GM21825 (cell line): ENCODE data around the gene MEN1.
"Not testable (repeated sequence)": the region's sequence is repeated elsewhere in the genome, so short reads cannot be mapped to it uniquely, and the experiment has no call there.

Experiments
- ATAC-seq: cut with Tn5 transposase; IDR thresholded peaks from one replicate; pipeline ENCODE4 v1.9.1; 2021; ENCODE audit warnings: mild to moderate bottlenecking, moderate library complexity; ENCODE audit not compliant: unreplicated experiment

The MEN1 gene

DNA sequence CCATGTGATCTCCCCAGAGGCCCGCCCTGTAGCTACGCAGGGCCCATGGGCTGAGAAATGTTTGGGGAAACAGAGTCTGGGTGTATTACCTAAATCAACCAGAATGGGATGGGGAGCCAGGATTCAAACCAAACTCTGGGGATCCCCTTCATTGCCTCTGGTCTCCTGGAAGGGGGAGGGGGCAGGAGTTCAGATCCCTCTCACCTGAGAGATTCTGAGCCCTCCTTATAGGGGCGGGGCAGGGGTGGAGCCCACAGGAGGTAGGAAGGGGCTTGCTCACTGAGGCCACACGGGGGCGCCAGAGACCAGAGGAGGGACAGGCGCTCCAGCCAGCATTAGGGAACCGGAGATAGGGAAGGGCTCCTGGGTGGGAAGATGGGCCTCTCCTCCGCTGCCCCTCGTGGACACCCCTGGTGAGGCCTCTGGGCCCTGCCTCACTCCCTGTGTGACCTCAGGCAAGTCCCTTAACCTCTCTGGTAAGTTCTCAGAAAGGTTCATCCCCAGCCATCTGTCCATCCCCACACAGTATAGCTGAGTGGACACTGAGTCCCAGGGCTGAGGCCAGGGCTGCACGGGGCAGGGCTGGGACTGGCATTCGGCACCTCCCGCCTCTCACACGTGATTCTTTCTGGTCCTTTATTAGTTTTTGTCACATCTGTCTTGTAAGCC lies 36.8 kb upstream of the MEN1 start:
- ATAC-seq, result no peak

DNA sequence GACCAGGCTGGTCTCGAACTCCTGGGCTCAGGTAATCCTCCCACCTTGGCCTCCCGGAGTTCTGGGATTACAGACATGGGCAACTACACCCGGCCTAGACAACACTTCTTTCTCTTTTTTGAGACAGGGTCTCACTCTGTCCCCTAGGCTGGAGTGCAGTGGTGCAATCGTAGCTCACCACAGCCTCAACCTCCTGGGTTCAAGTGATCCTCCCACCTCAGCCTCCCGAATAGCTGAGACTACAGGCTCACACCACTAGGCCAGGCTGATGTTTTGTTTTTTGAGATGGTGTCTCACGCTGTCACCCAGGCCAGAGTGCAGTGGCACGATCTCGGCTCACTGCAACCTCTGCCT lies 35.4 kb upstream of the MEN1 start:
- not testable (repeated sequence) for ATAC-seq

DNA sequence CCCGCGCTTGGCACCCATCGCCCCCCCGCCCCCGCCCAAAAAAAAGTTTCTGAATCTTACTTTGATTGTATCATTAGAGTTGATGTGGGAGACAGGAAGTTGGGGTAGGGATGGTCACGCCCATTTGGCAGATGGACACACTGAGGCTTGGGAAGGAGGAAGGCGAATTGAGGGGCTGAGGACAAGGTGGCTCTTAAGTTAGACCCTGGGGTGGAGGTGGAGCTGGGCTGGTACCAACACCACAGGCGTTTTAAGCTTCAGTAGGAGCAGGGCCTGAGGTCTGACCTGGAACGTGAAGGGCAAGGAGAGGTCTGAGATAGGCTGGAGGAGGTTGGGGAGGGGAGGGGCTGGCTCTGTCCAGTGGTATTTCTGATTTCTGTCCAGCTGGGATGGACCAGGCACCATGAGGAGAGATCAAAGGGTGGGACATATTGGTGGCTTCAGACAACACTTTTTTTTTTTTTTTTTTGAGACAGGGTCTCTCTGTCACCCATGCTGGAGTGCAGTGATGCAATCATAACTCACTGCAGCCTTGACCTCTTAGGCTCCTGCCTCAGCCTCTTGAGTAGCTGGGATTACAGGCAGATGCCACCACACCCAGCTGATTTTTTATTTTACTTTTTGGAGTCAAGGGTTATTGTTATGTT lies 34.9 kb upstream of the MEN1 start:
- no peak for ATAC-seq

- ATAC-seq, result peak; percentile 36
Measured at GRCh38 chr11:64844330-64845128, 34.2 kb upstream of the MEN1 start, which contains the start of gene CDC42BPG. CDC42BPG (minus strand) TSS chr11:64844653; CDS start chr11:64844569, 84 bp downstream.

- ATAC-seq, result no peak
Measured at GRCh38 chr11:64843686-64844329, 33.5 kb upstream of the MEN1 start.

DNA sequence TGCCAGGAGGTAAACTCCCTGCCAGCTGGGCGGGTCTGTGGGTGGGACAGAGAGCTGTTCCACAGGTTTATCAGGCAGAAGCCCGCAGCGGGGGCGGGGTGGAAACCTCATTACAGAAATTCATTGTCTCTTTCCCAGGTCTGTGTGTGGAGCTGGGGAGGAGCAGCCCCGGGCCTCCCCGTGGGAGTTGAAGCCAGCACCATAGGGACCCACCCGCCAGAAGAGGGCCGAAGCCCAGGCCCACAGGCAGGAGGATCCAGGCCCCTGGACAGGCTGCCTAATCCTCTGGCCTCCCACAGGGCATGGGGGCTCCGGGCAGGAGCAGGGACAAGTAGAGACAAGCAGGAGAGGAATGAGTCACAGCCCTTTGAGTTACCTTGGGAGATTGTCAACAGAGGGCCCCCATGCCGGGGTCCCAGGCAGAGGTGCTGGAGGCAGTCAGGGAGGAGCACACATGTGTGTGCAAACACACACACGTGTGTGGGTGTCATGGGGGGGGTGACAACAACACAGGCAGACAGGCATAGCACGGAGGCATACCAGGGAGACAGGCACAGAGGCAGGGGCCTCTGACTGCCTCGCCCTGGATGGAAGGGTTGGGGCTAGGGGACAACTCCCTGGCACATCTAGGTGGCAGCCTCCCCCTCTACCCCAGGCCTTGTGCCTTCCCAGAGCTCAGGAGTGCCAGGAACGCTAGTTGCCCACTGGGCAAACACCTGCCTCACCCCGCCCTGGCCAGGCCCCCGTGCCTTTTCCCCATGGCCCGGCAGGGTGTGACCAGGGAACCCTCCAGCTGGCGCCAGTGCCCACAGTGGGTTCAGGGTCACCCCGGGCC lies 32.7 kb upstream of the MEN1 start:
- ATAC-seq, result no peak

DNA sequence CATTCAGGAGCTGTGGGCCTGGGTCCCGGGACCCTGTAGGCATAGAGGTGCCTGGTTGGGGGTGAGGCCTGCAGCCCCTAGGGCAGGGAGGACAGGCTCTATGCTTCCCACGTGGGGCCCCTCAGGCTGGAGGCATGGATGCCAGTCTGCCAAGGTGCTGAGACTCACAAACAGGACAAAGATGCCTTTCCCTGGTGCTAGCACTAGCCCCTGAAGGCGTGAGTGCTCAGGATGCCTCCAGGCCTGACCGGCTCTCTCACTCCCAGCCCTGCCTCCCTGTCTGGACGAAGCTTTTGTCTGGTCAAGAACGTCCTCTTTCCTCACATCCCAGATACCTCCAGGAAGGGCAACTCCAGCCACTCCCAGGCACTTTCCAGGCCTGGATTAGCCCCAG lies 32.0 kb upstream of the MEN1 start:
- ATAC-seq, result no peak

- ATAC-seq, result no peak
Measured at GRCh38 chr11:64841592-64842365, 31.4 kb upstream of the MEN1 start.

GRCh38 chr11:64839887-64840782 lies 29.8 kb upstream of the MEN1 start:
- ATAC-seq, result no peak

- ATAC-seq, result no peak
Measured at GRCh38 chr11:64839335-64839734, 29.0 kb upstream of the MEN1 start.

DNA sequence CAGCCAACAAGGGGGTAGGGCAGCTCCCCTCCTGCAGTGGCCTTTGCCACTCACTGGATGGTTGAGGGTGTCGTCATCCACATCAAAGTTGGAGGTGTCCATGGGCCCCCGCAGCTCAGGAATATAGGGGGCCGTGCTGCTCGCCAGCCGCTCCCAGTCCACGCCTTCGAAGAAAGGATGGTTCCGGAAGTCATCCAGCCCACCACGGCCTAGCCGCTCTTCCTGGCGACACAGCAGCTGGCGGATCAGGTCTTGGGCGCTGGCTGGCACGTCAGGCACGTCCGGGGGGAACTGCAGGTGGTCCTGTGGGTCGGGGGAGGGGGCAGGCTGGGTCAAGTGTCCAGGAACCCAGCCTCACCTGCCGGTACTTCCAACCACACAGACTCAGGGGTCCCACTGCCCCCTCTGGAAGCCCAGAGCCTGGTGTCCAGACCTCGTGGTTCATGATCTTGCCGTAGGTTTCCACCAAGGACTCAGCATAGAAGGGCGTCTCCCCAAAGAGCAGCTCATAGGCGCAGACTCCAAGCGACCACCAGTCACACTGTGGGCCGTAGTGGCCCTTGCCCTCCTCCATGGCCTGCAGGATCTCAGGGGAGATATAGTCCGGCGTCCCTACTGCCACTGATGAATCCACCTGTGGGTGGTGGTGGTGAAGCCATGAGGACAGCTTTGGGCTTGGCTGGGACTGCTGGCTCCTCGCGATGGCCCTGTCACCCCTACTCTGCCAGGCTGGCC lies 28.4 kb upstream of the MEN1 start:
- no peak for ATAC-seq

GRCh38 chr11:64837887-64838351 lies 27.6 kb upstream of the MEN1 start:
- ATAC-seq, result no peak

GRCh38 chr11:64836448-64837072 lies 26.2 kb upstream of the MEN1 start:
- no peak for ATAC-seq

DNA sequence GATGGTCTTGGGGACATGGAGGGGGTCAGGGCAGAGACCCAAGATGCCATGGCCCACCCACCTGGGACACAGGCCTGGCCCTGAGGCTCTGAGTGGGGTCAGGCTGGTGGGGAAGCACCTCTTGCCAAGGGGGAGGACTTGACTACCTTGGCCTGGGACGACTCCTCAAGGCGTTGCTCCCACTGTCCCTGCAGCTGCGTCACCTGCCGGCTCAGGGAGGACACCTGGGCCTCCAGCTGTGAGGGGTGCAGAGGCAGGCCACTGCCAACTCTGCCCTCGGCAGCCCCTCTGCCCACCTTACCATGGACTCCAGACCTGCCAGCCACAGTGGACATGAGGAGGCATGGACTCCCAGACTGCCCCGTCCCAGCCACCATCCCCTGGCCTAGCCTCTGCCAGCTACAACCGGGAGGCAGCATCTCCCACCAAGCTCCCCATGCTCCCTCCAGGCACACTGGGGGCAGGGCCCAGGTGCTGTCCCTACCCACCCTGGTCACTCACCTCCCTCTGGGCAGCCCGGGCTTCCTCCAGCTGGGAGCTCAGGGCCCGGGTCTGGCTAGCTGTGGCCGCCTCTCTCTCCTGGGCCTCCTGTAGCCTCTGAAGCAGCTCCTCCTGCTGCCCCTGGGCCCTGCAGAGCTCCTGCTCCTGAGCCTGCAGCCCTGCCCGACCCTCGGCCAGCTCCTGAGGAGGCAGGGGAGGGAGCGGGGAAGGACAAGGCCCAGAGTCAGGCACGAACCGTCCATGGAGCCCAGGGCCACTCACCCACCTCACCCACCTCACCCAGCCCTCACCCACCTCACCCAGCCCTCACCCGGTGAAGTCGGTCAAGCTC lies 25.5 kb upstream of the MEN1 start:
- no peak for ATAC-seq

DNA sequence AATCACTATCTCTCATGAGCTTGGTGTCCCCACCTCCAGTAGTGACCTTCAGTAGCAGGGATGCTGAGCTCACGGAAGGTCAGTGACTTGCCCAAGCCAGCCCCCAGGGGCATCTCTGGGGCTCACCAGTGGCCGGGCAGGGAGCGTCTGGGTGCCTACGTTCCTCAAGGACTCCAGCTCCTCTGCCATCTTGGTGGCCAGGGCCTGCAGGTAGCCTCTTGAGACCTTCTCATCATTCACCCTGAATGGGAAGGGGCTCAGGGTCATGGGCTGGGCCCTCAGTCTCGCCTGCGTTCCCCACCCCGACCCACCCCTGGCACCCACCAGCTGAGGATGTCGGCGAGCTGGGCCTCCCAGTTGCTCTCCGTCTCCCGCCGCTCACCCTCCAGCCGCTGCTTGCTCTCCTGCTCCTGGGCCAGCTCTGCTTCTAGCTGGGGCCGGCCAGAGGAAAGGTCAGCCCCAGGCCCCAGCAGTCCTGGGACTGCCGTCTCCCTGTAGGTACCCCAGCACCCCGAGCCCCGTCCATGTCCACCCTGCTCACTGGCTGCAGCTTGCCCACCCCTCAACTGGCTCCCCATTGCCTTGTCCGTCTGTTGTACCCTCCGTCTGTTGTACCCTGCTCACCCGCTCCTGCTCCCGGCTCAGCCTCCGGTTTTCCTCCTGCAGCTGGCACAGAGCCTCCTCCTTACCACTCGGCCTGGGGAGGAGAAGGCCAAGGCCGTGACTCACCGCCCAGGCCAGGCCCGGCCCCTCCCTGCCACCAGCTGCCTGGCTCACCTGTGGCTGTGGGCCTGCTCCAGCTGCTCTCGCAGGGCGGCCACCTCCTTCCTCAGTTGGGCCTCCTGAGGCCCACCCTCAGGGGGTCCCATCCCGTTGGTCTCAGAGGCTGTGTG lies 24.6 kb upstream of the MEN1 start:
- ATAC-seq, result no peak
